HG03432 (cell line): Measurements from ENCODE around the gene RNASEH2A.
"Not testable (repeated sequence)": the region's sequence is repeated elsewhere in the genome, so short reads cannot be mapped to it uniquely, and the experiment has no call there.

ENCODE experiments used
- ATAC-seq: cut with Tn5 transposase; IDR thresholded peaks from one replicate; pipeline ENCODE4 v1.9.1; 2021; ENCODE audit warnings: mild to moderate bottlenecking, moderate library complexity; ENCODE audit not compliant: unreplicated experiment

Gene RNASEH2A

GRCh38 chr19:12825254-12826131, 19.1 kb downstream of the RNASEH2A start:
- ATAC-seq, result no peak

GRCh38 chr19:12828494-12828893, 22.1 kb downstream of the RNASEH2A start:
- no peak for ATAC-seq

- ATAC-seq, result no peak
Measured at GRCh38 chr19:12833418-12833737, 27.0 kb downstream of the RNASEH2A start.

GRCh38 chr19:12833738-12834565, 27.6 kb downstream of the RNASEH2A start:
- no peak for ATAC-seq

- no peak for ATAC-seq
Measured at GRCh38 chr19:12834566-12834943, 28.2 kb downstream of the RNASEH2A start, which contains the start of gene RTBDN. Gene RTBDN (minus strand): TSS chr19:12834579. CDS start chr19:12829979, 4,600 bp downstream.

GRCh38 chr19:12834976-12835757, 28.8 kb downstream of the RNASEH2A start:
- ATAC-seq, result no peak

- ATAC-seq, result no peak
Measured at GRCh38 chr19:12836529-12836863, 30.1 kb downstream of the RNASEH2A start.

- no peak for ATAC-seq
Measured at GRCh38 chr19:12837225-12837624, 30.8 kb downstream of the RNASEH2A start.

- ATAC-seq, result no peak
Measured at GRCh38 chr19:12838182-12838885, 31.9 kb downstream of the RNASEH2A start, which contains the start of gene MAST1. Gene MAST1 (plus strand): TSS chr19:12838515. CDS start chr19:12838573, 58 bp downstream.

- ATAC-seq, result no peak
Measured at GRCh38 chr19:12838886-12839756, 32.7 kb downstream of the RNASEH2A start.

- no peak for ATAC-seq
Measured at GRCh38 chr19:12840091-12841079, 34.0 kb downstream of the RNASEH2A start.

GRCh38 chr19:12841094-12841493, 34.7 kb downstream of the RNASEH2A start:
- no peak for ATAC-seq

GRCh38 chr19:12842511-12842910, 36.1 kb downstream of the RNASEH2A start:
- ATAC-seq, result no peak

GRCh38 chr19:12843328-12843727, 36.9 kb downstream of the RNASEH2A start:
- ATAC-seq, result no peak

GRCh38 chr19:12843999-12844732, 37.8 kb downstream of the RNASEH2A start:
- ATAC-seq, result no peak

GRCh38 chr19:12846613-12847012, 40.2 kb downstream of the RNASEH2A start:
- not testable (repeated sequence) for ATAC-seq
